ENCODE data around the gene RPL28.
"Not testable (repeated sequence)": the region's sequence is repeated elsewhere in the genome, so short reads cannot be mapped to it uniquely, and the experiment has no call there.

The RPL28 gene

GRCh38 chr19:55433292-55433691, 47.6 kb downstream of the RPL28 start:
- DNase-seq = no peak

GRCh38 chr19:55434356-55434919, 48.7 kb downstream of the RPL28 start:
- DNase-seq = no peak

- no peak for DNase-seq
Observed at GRCh38 chr19:55435020-55435419, 49.3 kb downstream of the RPL28 start.

- DNase-seq = no peak
Observed at GRCh38 chr19:55436847-55437246, 51.1 kb downstream of the RPL28 start.

- peak; percentile 60 to 83 for DNase-seq
Observed at GRCh38 chr19:55437410-55437809, 51.7 kb downstream of the RPL28 start.

- DNase-seq = no peak
Observed at GRCh38 chr19:55439052-55439451, 53.3 kb downstream of the RPL28 start.

- no peak for DNase-seq
Observed at GRCh38 chr19:55440411-55441105, 54.8 kb downstream of the RPL28 start.

- DNase-seq = peak; percentile 6 to 21
Observed at GRCh38 chr19:55441319-55441691, 55.6 kb downstream of the RPL28 start.

GRCh38 chr19:55441692-55442321, 56.1 kb downstream of the RPL28 start:
- DNase-seq = no peak

GRCh38 chr19:55442372-55442961, 56.7 kb downstream of the RPL28 start:
- DNase-seq = no peak

- peak; percentile 12 to 41 for DNase-seq
Observed at GRCh38 chr19:55443045-55443823, 57.5 kb downstream of the RPL28 start, which contains the start of gene SHISA7. TSS of gene SHISA7 (minus strand) at chr19:55443300. CDS start at chr19:55442863, 437 bp downstream.

GRCh38 chr19:55443824-55444480, 58.2 kb downstream of the RPL28 start:
- no peak for DNase-seq

- no peak for DNase-seq
Observed at GRCh38 chr19:55444646-55445045, 58.9 kb downstream of the RPL28 start.

- no peak for DNase-seq
Observed at GRCh38 chr19:55446060-55446459, 60.3 kb downstream of the RPL28 start.

GRCh38 chr19:55447421-55448174, 61.9 kb downstream of the RPL28 start:
- DNase-seq = peak in 1 of 2 experiments; percentile 19

GRCh38 chr19:55448175-55448490, 62.4 kb downstream of the RPL28 start:
- not testable (repeated sequence) for DNase-seq

GRCh38 chr19:55449469-55449868, 63.7 kb downstream of the RPL28 start:
- DNase-seq = no peak

- DNase-seq = no peak
Observed at GRCh38 chr19:55451163-55451964, 65.6 kb downstream of the RPL28 start.

- DNase-seq = no peak
Observed at GRCh38 chr19:55451965-55452748, 66.4 kb downstream of the RPL28 start.
